Measurements from ENCODE around the gene CYLD.

The CYLD gene

GRCh38 chr16:50848755-50849514, 107.0 kb downstream of the CYLD start:
- Histone ChIP-seq H3K36me3 (replicated peaks; ENCODE audit: low read depth, low read length) (no peaks in the 10 kb centered on the region), H3K27me3 (ENCODE audit: low read depth, low read length) (peaks cover 34% of the 10 kb centered on the region), H3K9me3 (ENCODE audit: insufficient read depth, low read length) (no peaks in the 10 kb centered on the region), H3K4me2 (ENCODE audit: low read length) (no peak overlapping the region), H3K27ac (ENCODE audit: low read length) (no peak overlapping the region), H3K9ac (ENCODE audit: low read length) (no peak overlapping the region), H4K20me1 (ENCODE audit: insufficient read depth, low read length) (no peaks in the 10 kb centered on the region), H3K4me3 (ENCODE audit: low read length) (no peak overlapping the region), H2AFZ (ENCODE audit: low read depth, low read length) (no peak overlapping the region), H3K79me2 (ENCODE audit: low read length) (no peaks in the 10 kb centered on the region), H3K4me1 (ENCODE audit: low read length) (no peaks in the 10 kb centered on the region)
- no peak for TF ChIP-seq CTCF (IDR thresholded peaks at IDR 0.05; ENCODE audit: low read depth, low read length)

All from OCI-LY3 (cell line).